Fibroblast of lung (primary cell): ENCODE results near the gene GPC6. TPM values are rescaled to one million over a fixed set of nuclear protein-coding genes. Genes with fewer than 3 reads are reported as not detected.
A peak's percentile ranks its signal among the peaks of the same experiment; 100 is the strongest.

Source experiments
- DNase-seq, 2 donors: peaks; one replicate each; pipeline versions ENCODE4 v3.0.0 to v3.0.0-alpha.2; 2010; ENCODE audit warnings: low read depth in 2 of 2
- H2AFZ ChIP-seq: 2 replicates; pipeline ENCODE4 v1.5.1; 2012; ENCODE audit warnings: low read length, control low read depth, inconsistent platforms
- H3K27ac ChIP-seq: 2 replicates; pipeline ENCODE4 v1.5.1; 2011; ENCODE audit warnings: low read length, control low read depth; ENCODE audit not compliant: insufficient read depth
- H3K27me3 ChIP-seq: 2 replicates; pipeline ENCODE4 v1.5.1; 2011; ENCODE audit warnings: mild to moderate bottlenecking, low read length; ENCODE audit not compliant: control insufficient read depth, insufficient read depth
- H3K36me3 ChIP-seq: 2 replicates; pipeline ENCODE4 v1.5.1; 2011; ENCODE audit warnings: low read length; ENCODE audit not compliant: control insufficient read depth, insufficient read depth
- H3K4me1 ChIP-seq: 2 replicates; pipeline ENCODE4 v1.5.1; 2011; ENCODE audit warnings: low read length; ENCODE audit not compliant: control insufficient read depth, insufficient read depth; ENCODE audit errors: extremely low read depth
- H3K4me2 ChIP-seq: 2 replicates; pipeline ENCODE4 v1.5.1; 2011; ENCODE audit warnings: low read length, control low read depth; ENCODE audit not compliant: insufficient read depth; ENCODE audit errors: extremely low read depth
- H3K4me3 ChIP-seq, 4 experiments: fragments of 200-600 bp in 1 of 4; sonication (generic) in 1 of 4; replicated peaks in 1 of 4; 2 replicates each; pipeline ENCODE4 v1.5.1; 2011 to 2016; ENCODE audit warnings: low read length in 4 of 4, low read depth in 3 of 4, mild to moderate bottlenecking in 3 of 4, control low read depth in 2 of 4, inconsistent platforms in 1 of 4, mixed read lengths in 1 of 4; ENCODE audit not compliant: insufficient read depth in 1 of 4; ENCODE audit errors: control extremely low read depth in 1 of 4
- H3K79me2 ChIP-seq: 2 replicates; pipeline ENCODE4 v1.5.1; 2012; ENCODE audit warnings: mild to moderate bottlenecking, low read length, inconsistent platforms; ENCODE audit not compliant: control insufficient read depth, insufficient read depth
- H3K9ac ChIP-seq: 2 replicates; pipeline ENCODE4 v1.5.1; 2011; ENCODE audit warnings: mild to moderate bottlenecking, low read length, control low read depth; ENCODE audit not compliant: insufficient read depth
- H3K9me3 ChIP-seq: 2 replicates; pipeline ENCODE4 v1.5.1; 2012; ENCODE audit warnings: low read depth, low read length; ENCODE audit not compliant: control insufficient read depth, insufficient read depth
- H4K20me1 ChIP-seq: 2 replicates; pipeline ENCODE4 v1.5.1; 2011; ENCODE audit warnings: low read length; ENCODE audit not compliant: control insufficient read depth, insufficient read depth; ENCODE audit errors: extremely low read depth
- EZH2 ChIP-seq: IDR thresholded peaks from 2 replicates; pipeline ENCODE4 v1.5.1; 2012; ENCODE audit warnings: low read length, control low read depth, mild to moderate bottlenecking; ENCODE audit errors: missing control alignments
- polyA plus RNA-seq, 2 donors: library from polyadenylated mRNA; depleted of rRNA in 1 of 2; stranded (reverse) in 1 of 2; unstranded in 1 of 2; fragments of >200 nt; gene quantifications; 2 replicates each; pipeline ENCODE4 v1.2.1, GENCODE V29; 2011 to 2012; ENCODE audit warnings: missing spikeins in 1 of 2
- total RNA-seq: library from RNA; depleted of rRNA; stranded (reverse); fragments of >200 nt; gene quantifications from 2 replicates; pipeline ENCODE4 v1.2.1, GENCODE V29; 2014
- TF ChIP-seq, protein P1 (sequence below), 2 donors: IDR thresholded peaks in 1 of 2; conservative IDR thresholded peaks in 1 of 2; 1 replicate in 1 of 2; 2 replicates in 1 of 2; pipeline ENCODE4 v1.5.1; 2011 to 2012; ENCODE audit warnings: low read length in 2 of 2, control low read depth in 1 of 2, inconsistent platforms in 1 of 2, low read depth in 1 of 2, mild to moderate bottlenecking in 1 of 2

GPC6 gene
- total and polyA plus RNA-seq, 2 donors (not counting 1 experiment from before 2014, with no cell fraction given), result 11.2 to 33.7 TPM

DNA sequence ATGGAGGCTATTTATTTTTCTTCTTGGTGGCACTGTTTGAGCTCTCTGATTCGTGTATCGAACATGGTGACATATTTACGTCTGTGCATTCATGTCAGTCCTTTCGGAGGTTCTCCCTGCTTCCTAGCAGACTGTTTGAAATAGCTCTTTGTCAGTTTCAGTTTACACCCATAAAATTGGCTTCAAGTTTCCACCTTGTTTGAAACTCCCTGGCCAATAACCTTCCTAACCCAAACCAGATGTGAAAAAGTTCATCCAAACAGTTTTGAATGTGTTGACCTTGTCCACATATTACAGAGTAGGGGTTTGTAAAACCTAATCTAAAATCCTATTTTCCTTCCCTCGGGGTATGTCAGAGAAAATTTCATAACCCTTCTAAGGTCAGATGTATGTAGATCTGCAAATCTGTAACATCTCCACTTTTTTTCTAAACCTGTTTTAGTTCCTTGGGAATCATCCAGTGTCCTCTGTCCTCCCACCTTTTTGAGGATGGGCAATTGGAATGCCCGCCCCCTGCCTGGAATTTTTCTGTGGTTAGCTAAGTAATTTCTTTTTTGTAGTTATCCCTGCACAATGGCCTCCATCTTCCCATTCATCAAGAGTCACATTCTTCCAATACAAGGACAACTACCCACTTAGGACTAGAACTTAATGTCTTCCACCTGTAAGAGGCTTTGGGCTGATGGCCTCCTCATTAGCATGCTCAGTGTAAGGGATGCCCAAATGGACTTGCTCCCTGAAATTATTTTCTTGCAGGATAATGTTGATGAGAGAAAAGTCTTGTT is 499.8 kb downstream of the GPC6 start:
- peak overlapping the region; percentile 4 for H3K4me2 ChIP-seq
- H3K4me3 ChIP-seq, result no peak overlapping the region
- H3K9me3 ChIP-seq, result no peaks in the 10 kb centered on the region
- H3K9ac ChIP-seq, result no peak overlapping the region
- H4K20me1 ChIP-seq, result no peaks in the 10 kb centered on the region
- H3K27ac ChIP-seq, result no peak overlapping the region
- no peak overlapping the region for H2AFZ ChIP-seq
- no peak for TF ChIP-seq EZH2
- TF ChIP-seq, protein P1, sequence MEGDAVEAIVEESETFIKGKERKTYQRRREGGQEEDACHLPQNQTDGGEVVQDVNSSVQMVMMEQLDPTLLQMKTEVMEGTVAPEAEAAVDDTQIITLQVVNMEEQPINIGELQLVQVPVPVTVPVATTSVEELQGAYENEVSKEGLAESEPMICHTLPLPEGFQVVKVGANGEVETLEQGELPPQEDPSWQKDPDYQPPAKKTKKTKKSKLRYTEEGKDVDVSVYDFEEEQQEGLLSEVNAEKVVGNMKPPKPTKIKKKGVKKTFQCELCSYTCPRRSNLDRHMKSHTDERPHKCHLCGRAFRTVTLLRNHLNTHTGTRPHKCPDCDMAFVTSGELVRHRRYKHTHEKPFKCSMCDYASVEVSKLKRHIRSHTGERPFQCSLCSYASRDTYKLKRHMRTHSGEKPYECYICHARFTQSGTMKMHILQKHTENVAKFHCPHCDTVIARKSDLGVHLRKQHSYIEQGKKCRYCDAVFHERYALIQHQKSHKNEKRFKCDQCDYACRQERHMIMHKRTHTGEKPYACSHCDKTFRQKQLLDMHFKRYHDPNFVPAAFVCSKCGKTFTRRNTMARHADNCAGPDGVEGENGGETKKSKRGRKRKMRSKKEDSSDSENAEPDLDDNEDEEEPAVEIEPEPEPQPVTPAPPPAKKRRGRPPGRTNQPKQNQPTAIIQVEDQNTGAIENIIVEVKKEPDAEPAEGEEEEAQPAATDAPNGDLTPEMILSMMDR (conservative IDR thresholded peaks at IDR 0.05 in 1 of 2, IDR thresholded peaks at IDR 0.05 in 1 of 2; ENCODE audit: low read depth in 1 of 2, low read length in 2 of 2), result no peak
- no peaks in the 10 kb centered on the region for H3K27me3 ChIP-seq
- H3K4me1 ChIP-seq, result peaks cover 2% of the 10 kb centered on the region
- H3K79me2 ChIP-seq, result no peaks in the 10 kb centered on the region
- DNase-seq, result no peak
- H3K36me3 ChIP-seq, result no peaks in the 10 kb centered on the region

DNA sequence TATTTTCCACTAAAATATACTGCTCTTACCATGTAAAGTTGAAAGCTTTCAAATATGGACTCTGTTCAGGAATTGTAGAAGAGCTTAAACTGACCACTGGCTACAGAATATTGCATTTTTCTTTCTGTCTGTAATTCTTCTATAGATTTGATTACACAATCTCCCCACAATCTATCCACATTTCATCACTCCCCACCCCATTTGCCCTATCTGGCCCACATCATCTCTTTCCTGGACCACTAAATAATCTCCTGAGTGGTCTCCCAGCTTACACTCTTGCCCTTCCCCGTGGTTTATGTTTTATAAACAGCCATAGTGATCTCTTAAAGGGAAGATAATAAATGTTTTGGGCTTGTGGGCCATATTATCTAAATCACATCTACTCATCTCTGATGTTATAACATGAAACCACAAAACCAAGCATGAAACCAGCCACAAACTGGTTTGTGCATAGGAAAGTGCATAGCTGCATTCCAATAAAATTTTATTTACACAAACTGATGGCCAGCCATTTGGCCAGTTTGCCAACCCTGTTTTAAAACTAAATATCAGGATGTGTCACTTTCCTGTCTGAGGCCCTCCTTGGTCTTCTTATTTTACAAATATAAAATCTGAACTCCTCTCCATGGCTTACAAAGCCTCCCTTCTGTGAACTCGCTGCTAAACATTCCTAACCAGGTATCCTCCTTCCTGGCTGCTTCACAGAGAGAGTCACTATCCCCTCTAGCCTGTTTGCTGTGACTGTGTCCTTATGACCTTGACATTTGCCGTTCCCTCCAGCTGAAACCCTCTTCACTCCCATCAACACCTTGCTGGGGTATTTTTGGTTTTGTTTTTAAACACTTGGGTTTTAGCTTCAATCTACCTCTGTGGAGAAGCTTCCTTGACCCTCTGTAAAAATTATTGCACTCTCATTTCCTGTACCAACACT is 500.9 kb downstream of the GPC6 start:
- no peak overlapping the region for H3K27ac ChIP-seq
- TF ChIP-seq, protein P1 (conservative IDR thresholded peaks at IDR 0.05 in 1 of 2, IDR thresholded peaks at IDR 0.05 in 1 of 2; ENCODE audit: low read depth in 1 of 2, low read length in 2 of 2), result no peak
- no peak for TF ChIP-seq EZH2
- H3K79me2 ChIP-seq, result no peaks in the 10 kb centered on the region
- H3K27me3 ChIP-seq, result no peaks in the 10 kb centered on the region
- no peak overlapping the region for H3K9ac ChIP-seq
- H3K36me3 ChIP-seq, result no peaks in the 10 kb centered on the region
- no peak overlapping the region for H3K4me3 ChIP-seq
- no peak overlapping the region for H3K4me2 ChIP-seq
- H4K20me1 ChIP-seq, result no peaks in the 10 kb centered on the region
- no peak overlapping the region for H2AFZ ChIP-seq
- peak; percentile 61 to 77 for DNase-seq
- H3K9me3 ChIP-seq, result no peaks in the 10 kb centered on the region
- H3K4me1 ChIP-seq, result peaks cover 2% of the 10 kb centered on the region

DNA sequence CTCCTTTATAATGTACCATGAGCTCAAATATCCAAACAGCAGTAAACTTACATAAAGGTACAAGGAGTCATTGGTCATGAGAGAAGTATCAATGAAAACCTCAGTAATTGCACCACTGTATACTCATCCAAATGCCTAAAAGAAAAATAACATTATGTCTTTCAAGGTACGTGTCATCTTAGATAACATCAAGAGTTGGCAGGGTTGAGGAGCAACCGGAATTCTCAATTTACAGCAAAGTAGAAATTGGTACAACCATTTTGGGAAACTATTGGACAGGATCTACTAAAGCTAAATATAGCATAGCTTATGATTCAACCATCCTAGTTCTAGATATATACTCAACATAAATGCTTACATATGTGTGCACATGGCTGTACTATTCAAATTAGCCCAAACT is 502.8 kb downstream of the GPC6 start:
- DNase-seq, result no peak
- Histone ChIP-seq H3K27me3 (no peaks in the 10 kb centered on the region), H3K9me3 (no peaks in the 10 kb centered on the region), H2AFZ (no peak overlapping the region), H3K27ac (no peak overlapping the region), H3K9ac (no peak overlapping the region), H3K4me3 (no peak overlapping the region), H3K36me3 (no peaks in the 10 kb centered on the region), H3K79me2 (no peaks in the 10 kb centered on the region), H3K4me1 (peaks cover 2% of the 10 kb centered on the region), H3K4me2 (no peak overlapping the region), H4K20me1 (no peaks in the 10 kb centered on the region)
- TF ChIP-seq EZH2, result no peak
- TF ChIP-seq, protein P1 (conservative IDR thresholded peaks at IDR 0.05 in 1 of 2, IDR thresholded peaks at IDR 0.05 in 1 of 2; ENCODE audit: low read depth in 1 of 2, low read length in 2 of 2), result no peak
